Stimulated activated CD8-positive, alpha-beta memory T cell treated with anti-CD3 and anti-CD28 coated beads, Interleukin-4, amount 100 ng/mL, for 1 hour (primary cell): ENCODE data around the gene PCYT1A.
A peak's percentile ranks its signal among the peaks of the same experiment; 100 is the strongest.
"Not testable (repeated sequence)": the region's sequence is repeated elsewhere in the genome, so short reads cannot be mapped to it uniquely, and the experiment has no call there.

Experiments
- DNase-seq, 2 donors: peaks; one replicate each; pipeline ENCODE4 v3.0.0-alpha.2; 2020; ENCODE audit warnings: low read depth in 2 of 2, low spot score in 1 of 2

Gene PCYT1A

GRCh38 chr3:196287440-196288140, at the start of gene PCYT1A:
Gene PCYT1A, minus strand, starts transcription at chr3:196287726. Its CDS starts 17,195 bp downstream, at chr3:196270531.
- peak; percentile 47 to 53 for DNase-seq

GRCh38 chr3:196336319-196337145, 49.0 kb upstream of the PCYT1A start:
- DNase-seq = no peak

- DNase-seq = no peak
Measured at GRCh38 chr3:196335503-196335948, 48.0 kb upstream of the PCYT1A start.

GRCh38 chr3:196334982-196335381, 47.5 kb upstream of the PCYT1A start:
- no peak for DNase-seq

GRCh38 chr3:196332168-196332567, 44.6 kb upstream of the PCYT1A start:
- DNase-seq = no peak

GRCh38 chr3:196327405-196327804, 39.9 kb upstream of the PCYT1A start:
- no peak for DNase-seq

- no peak for DNase-seq
Measured at GRCh38 chr3:196326936-196327335, 39.4 kb upstream of the PCYT1A start.

GRCh38 chr3:196323691-196324090, 36.2 kb upstream of the PCYT1A start:
- DNase-seq = no peak

- no peak for DNase-seq
Measured at GRCh38 chr3:196323016-196323415, 35.5 kb upstream of the PCYT1A start.

GRCh38 chr3:196321162-196321561, 33.6 kb upstream of the PCYT1A start:
- DNase-seq = no peak

- DNase-seq = no peak
Measured at GRCh38 chr3:196320137-196320536, 32.6 kb upstream of the PCYT1A start.

- DNase-seq = peak; percentile 55 to 75
Measured at GRCh38 chr3:196317687-196318467, 30.4 kb upstream of the PCYT1A start, which contains the start of gene DYNLT2B. Gene DYNLT2B, minus strand, starts transcription at chr3:196318240. Its CDS starts 88 bp downstream, at chr3:196318152.

- not testable (repeated sequence) for DNase-seq
Measured at GRCh38 chr3:196316799-196317686, 29.5 kb upstream of the PCYT1A start.

- no peak for DNase-seq
Measured at GRCh38 chr3:196315821-196316220, 28.3 kb upstream of the PCYT1A start.

GRCh38 chr3:196314597-196314996, 27.1 kb upstream of the PCYT1A start:
- no peak for DNase-seq

GRCh38 chr3:196314086-196314485, 26.6 kb upstream of the PCYT1A start:
- not testable (repeated sequence) for DNase-seq

GRCh38 chr3:196302960-196303359, 15.4 kb upstream of the PCYT1A start:
- not testable (repeated sequence) for DNase-seq

- not testable (repeated sequence) for DNase-seq
Measured at GRCh38 chr3:196302551-196302950, 15.0 kb upstream of the PCYT1A start.

GRCh38 chr3:196298521-196298920, 11.0 kb upstream of the PCYT1A start:
- DNase-seq = no peak

- no peak for DNase-seq
Measured at GRCh38 chr3:196292286-196292923, 4.9 kb upstream of the PCYT1A start.
